Neuron (in vitro differentiated cells): ENCODE results near the gene CPLX1.

Source experiments
- H2AFZ ChIP-seq: one replicate; pipeline ENCODE4 v1.6.1; 2013; ENCODE audit warnings: low read depth, mild to moderate bottlenecking, inconsistent platforms, low read length, moderate library complexity
- H3K27me3 ChIP-seq: one replicate; pipeline ENCODE4 v1.6.1; 2013; ENCODE audit warnings: low read length; ENCODE audit not compliant: insufficient read depth
- H3K36me3 ChIP-seq: one replicate; pipeline ENCODE4 v1.6.1; 2013; ENCODE audit warnings: low read length; ENCODE audit not compliant: insufficient read depth
- H3K4me1 ChIP-seq: one replicate; pipeline ENCODE4 v1.6.1; 2013; ENCODE audit warnings: low read length; ENCODE audit not compliant: insufficient read depth
- H3K4me3 ChIP-seq: 2 replicates; pipeline ENCODE4 v1.5.1; 2013; ENCODE audit warnings: mild to moderate bottlenecking, low read length, moderate library complexity
- H3K9me3 ChIP-seq: one replicate; pipeline ENCODE4 v1.6.1; 2013; ENCODE audit warnings: low read length

Gene CPLX1

DNA sequence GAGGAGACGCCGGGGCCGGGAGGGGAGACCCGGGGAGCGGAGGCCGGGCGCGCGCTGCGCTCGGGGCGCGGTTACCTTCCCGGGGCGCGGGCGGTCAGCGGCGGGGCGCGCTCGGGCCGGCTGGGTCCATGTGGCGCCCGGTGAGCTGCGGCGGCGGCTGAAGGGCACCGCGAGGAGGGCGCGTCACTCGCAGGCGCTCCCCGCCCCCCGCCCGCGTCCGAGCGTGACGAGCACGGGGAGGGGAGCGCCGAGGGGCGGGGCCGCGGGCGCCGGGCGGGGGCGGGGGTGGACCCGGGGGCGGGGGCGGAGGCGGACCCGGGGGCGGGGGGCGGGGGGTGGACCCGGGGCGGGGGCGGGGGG lies at the start of gene CPLX1:
CPLX1 (minus strand) TSS at position 159 of the 360 bp plus-strand sequence. CDS start 1,607 bp downstream, outside the sequence.
- Histone ChIP-seq H3K4me3 (peak within 1 kb of the TSS; percentile 34), H3K9me3 (no peaks in the 10 kb centered on the region), H3K4me1 (peaks cover 26% of the 10 kb centered on the region), H3K27me3 (peaks cover 30% of the 10 kb centered on the region), H2AFZ (peak within 1 kb of the TSS; percentile 17), H3K36me3 (no peaks in the 10 kb centered on the region)

DNA sequence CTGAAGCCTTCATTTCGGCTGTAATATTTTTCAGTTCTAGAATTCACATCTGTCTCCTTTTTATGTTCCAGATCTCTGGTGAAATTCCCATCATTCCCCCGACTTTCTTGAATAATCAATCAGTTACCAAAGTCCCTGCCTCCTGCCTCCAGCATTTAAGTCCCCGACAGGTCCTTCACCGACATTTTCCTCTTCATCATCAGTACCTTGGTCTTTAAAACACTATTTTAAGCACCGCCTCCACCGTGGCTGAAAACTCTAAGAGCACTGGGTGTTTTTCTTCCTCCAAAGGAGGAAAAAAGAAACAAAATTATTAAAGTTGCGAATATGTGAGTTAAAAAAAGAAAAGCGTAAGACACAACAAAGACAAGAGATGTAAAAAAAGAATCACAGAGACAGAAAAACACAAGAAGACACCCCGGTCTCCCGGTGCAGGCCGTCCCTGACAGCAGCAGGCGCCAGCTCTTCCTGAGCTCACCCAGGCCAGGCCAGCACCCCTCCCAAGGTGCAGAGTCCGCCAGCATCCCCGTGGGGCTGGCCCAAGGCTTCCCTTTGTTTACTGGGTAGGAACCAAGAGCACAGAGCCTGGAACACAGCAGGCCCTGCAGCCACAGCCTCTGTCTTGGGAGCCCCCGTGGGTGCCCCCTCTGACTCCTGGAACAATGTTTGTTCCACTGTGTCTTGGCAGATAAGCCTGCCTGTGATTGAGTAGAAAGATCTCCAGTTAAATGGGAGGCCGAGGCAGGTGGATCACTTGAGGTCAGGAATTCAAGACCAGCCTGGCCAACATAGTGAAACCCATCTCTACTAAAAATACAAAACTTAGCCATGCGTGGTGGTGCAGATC lies 49.3 kb upstream of the CPLX1 start:
- no peaks in the 10 kb centered on the region for H3K4me1 ChIP-seq
- no peaks in the 10 kb centered on the region for H3K9me3 ChIP-seq
- H2AFZ ChIP-seq, result no peak overlapping the region
- H3K27me3 ChIP-seq, result no peaks in the 10 kb centered on the region
- no peak overlapping the region for H3K4me3 ChIP-seq
- H3K36me3 ChIP-seq, result peaks cover 81% of the 10 kb centered on the region

DNA sequence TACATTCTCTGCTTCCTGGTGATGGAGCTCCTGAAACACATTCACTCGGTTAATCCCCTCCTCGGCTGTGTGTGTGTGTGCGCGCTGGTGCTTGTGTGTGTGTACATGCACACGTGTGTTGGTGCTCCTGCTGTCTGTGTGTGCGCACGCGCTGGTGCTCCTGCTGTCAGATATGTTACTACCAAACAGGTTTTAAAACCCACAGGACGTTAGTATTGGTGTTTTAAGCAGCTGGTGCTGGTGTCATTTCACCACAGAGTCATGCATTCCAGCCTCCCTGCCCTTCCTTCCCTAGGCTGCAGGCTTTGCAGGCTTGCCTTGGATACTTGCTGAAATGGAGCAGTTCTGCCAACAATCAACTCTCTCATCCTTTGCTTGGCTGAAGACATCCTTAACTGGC lies 48.1 kb upstream of the CPLX1 start:
- no peaks in the 10 kb centered on the region for H3K27me3 ChIP-seq
- no peak overlapping the region for H3K4me3 ChIP-seq
- H3K4me1 ChIP-seq, result no peaks in the 10 kb centered on the region
- peaks cover 78% of the 10 kb centered on the region for H3K36me3 ChIP-seq
- no peak overlapping the region for H2AFZ ChIP-seq
- H3K9me3 ChIP-seq, result peaks cover 4% of the 10 kb centered on the region

DNA sequence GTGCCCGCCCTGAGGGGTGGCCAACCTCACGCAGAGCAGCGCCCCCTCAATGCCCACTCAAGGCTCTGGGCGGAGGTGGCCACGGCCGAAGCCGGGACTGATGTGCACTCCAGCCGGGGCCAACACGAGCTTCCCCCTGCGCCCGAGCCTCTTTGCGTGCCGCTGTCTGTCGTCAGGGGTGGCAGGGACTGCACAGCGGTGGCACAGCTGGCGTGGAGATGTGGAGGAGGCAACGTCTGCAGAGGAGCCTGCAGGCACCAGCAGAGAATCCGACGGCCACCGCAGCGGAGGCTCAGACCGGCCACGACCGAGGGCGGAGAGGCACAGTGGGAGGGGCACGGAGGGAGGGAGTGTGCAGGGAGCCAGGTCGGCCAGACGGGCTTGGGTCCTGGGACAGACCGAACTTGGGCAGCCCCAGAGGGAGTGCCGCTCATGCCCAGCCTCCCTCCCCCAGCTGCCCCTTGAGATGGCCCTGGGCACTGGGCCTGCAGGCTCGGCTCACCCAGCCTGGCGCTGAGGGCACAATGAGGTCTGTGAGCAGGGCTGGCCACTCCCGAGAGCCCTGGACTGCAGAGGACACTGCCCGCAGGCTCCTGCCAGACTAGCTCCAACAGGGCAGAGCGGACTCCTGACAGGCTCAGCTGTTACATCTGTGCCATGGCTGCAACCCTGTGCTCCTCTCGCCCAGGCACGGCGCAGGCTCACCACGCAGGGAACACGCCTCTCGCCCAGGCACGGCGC lies 46.5 kb upstream of the CPLX1 start:
- Histone ChIP-seq H3K36me3 (peaks cover 81% of the 10 kb centered on the region), H3K27me3 (no peaks in the 10 kb centered on the region), H3K4me3 (no peak overlapping the region), H3K4me1 (no peaks in the 10 kb centered on the region), H3K9me3 (peaks cover 4% of the 10 kb centered on the region), H2AFZ (no peak overlapping the region)

DNA sequence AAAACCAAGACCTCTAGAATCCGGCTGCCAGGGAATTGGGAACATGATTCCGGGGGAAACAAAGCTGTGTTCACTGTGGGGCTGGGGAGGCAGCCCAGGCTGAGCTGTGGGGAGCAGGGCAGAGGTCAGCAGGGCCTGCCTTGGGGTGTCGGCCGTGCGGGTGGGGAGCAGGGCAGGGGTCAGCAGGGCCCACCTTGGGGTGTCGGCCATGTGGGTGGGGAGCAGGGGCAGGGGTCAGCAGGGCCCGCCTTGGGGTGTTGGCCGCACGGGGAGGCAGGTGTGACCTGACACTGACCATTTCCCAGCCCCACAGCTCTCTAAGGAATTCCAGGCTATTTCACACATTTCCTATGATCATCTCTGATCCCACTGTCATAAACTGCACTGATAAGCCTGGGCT lies 45.6 kb upstream of the CPLX1 start:
- H3K4me3 ChIP-seq, result no peak overlapping the region
- H3K4me1 ChIP-seq, result no peaks in the 10 kb centered on the region
- H3K36me3 ChIP-seq, result peaks cover 80% of the 10 kb centered on the region
- H3K27me3 ChIP-seq, result no peaks in the 10 kb centered on the region
- H2AFZ ChIP-seq, result no peak overlapping the region
- peaks cover 4% of the 10 kb centered on the region for H3K9me3 ChIP-seq

DNA sequence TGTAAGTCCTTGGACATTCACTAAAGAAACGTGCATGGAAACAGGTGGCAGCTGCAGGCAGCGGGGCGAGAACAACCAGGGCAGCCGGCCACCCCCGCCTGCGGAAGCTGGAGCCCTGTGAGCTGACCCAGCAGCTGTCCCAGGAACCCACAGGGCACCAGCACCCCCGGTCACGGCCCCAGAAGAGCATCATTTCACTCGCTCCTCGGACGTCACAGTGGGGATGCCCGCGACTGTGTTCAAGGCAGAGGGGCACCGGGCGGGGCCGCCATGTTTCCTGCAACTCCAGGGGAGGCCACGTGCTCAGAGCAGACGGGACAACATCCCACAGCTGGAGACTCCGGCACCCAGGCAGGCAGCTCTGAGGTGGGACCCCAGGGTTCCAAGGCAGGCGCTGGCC lies 45.0 kb upstream of the CPLX1 start:
- no peak overlapping the region for H3K4me3 ChIP-seq

DNA sequence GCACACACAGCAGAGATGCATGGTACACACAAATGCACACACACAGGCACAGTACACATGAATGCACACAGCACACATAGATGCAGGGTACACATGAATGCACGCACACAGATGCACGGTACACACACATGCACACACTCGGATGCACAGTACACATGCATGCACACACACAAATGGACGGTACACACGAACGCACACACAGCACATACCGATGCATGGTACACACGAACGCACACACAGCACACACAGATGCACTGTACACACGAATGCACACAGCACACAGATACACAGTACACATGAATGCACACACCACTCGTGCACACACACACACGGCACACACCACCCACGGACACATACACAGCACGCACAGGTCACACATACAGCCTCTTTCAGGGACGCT lies 43.8 kb upstream of the CPLX1 start:
- no peak overlapping the region for H2AFZ ChIP-seq
- no peaks in the 10 kb centered on the region for H3K27me3 ChIP-seq
- no peaks in the 10 kb centered on the region for H3K4me1 ChIP-seq
- no peak overlapping the region for H3K4me3 ChIP-seq
- peaks cover 5% of the 10 kb centered on the region for H3K9me3 ChIP-seq
- peaks cover 81% of the 10 kb centered on the region for H3K36me3 ChIP-seq

More for the DNA sequence above, 45.0 kb upstream of the CPLX1 start:
- no peaks in the 10 kb centered on the region for H3K27me3 ChIP-seq
- peaks cover 79% of the 10 kb centered on the region for H3K36me3 ChIP-seq
- H2AFZ ChIP-seq, result no peak overlapping the region
- H3K4me1 ChIP-seq, result no peaks in the 10 kb centered on the region
- peaks cover 4% of the 10 kb centered on the region for H3K9me3 ChIP-seq

DNA sequence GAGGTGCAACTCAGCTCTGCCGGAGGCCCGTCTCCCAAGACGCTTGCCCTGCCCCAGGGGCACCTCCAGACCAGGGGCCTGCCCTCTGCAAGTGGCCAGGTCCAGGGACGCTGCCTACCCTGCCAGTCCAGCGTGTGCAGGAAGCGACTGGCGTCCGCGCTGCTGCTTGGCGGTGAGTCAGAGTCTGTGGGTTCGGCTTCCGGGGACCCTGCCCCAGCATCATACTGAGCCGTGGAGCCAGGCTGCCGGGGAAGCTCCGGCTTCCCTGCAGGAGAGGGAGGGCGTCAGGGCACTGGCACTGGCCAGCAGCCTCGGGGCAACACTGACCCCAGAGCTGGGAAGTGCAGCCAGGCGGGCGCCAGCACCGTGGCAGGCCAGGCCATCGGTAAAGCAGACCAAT lies 42.5 kb upstream of the CPLX1 start:
- Histone ChIP-seq H3K36me3 (peaks cover 80% of the 10 kb centered on the region), H3K9me3 (peaks cover 7% of the 10 kb centered on the region)

DNA sequence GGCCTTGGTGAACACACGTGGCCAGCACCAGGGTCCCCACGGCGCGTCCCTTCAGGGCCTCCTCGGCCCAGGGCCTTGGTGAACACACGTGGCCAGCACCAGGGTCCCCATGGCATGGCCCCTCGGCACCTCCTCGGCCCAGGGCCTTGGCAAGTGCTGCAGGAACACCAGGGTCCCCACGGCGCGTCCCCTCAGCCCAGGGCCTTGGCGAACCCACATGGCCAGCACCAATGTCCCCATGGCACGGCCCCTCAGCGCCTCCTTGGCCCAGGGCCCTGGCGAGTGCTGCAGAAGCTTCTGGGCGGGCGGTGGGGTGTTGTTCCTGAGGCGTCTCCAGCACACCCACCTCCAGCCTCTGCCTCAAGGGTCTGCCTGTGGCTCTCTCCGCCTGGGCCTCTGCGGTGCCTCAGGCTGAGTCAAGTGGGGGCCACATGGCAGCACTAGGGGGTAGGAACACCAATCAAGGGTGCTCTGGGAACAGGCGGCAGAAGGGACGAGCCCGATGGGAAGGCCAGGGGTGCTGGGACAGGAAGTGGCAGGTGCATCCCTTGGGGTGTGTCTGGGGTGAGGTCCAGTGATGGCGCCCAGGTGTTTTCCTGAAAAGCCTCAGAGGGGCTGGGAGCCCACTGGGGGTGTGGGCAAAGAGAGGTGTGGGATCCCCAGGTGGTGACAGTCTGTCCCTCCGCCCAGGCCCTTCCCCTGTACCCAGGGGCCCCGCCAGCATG lies 41.8 kb upstream of the CPLX1 start:
- peaks cover 13% of the 10 kb centered on the region for H3K9me3 ChIP-seq
- peaks cover 82% of the 10 kb centered on the region for H3K36me3 ChIP-seq
- no peak overlapping the region for H2AFZ ChIP-seq
- no peaks in the 10 kb centered on the region for H3K4me1 ChIP-seq
- H3K4me3 ChIP-seq, result no peak overlapping the region
- H3K27me3 ChIP-seq, result no peaks in the 10 kb centered on the region

More for the DNA sequence above, 42.5 kb upstream of the CPLX1 start:
- H3K4me3 ChIP-seq, result no peak overlapping the region
- H3K27me3 ChIP-seq, result no peaks in the 10 kb centered on the region
- H2AFZ ChIP-seq, result no peak overlapping the region
- H3K4me1 ChIP-seq, result no peaks in the 10 kb centered on the region

DNA sequence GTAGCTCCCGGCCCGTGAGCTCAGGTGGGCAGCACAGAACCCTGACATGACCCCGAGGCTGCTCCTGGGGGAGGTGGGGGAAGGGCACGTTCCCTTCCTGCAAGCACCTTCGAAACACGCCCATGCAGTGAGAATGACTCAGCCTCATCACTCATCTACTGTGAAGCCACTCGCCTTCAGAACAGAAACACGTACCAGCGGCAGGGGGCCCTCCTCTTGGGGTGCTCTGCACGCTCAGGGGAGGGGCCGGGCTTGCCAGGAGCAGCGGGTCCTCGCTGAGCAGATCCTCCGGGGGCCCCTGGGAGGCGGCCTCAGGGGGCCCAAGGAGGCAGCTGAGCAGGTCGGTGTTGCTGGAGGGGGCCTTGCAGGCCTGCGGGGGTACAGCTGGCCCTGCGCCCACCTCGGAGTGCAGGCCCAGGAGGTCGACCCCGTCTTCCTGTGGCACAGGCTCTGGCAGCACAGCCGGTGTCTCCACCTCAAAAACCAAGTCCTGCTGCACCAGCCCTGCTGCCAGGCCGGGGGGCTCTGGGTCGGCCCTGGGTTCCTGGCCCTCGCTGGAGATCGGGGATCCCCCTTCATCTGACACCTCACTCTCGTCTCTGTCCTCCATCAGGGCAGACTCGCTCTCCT lies 40.9 kb upstream of the CPLX1 start:
- Histone ChIP-seq H3K36me3 (peaks cover 79% of the 10 kb centered on the region), H3K27me3 (no peaks in the 10 kb centered on the region), H3K4me1 (no peaks in the 10 kb centered on the region), H3K4me3 (no peak overlapping the region), H2AFZ (no peak overlapping the region), H3K9me3 (peaks cover 14% of the 10 kb centered on the region)

DNA sequence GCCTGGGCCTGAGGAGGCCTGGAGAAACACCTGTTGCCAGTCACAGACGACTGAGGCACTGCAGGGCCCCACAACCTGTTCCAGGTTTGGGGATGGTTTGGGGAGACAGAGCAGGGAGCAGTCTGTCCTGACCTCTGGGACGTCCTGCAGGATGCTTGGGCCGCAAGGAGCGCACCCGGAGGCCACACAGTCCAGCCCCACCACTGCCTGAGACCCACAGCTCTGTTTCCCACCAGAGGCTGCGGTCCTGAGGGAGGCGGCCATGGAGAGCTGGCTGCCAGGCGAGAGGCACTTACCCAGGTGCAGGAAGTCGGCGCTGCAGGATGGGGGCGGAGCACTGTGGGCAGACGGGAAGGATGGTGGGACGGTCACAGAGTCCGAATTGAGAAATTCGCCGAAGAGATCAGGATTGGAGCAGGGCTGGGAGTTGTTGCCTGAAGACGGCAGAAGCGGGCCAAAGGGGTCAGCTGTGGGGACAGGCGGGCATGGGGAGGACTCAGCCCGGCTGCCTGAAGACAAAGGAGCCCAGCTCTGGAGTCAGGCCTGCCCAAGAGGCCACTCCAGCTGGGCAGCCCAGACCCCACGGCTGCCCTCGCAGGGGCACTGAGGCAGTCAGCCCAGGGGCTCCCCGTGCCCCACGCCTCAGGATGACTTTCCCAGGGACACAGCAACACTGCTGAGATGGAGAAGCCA lies 40.3 kb upstream of the CPLX1 start:
- peaks cover 14% of the 10 kb centered on the region for H3K9me3 ChIP-seq
- H3K27me3 ChIP-seq, result no peaks in the 10 kb centered on the region
- H3K4me1 ChIP-seq, result no peaks in the 10 kb centered on the region
- no peak overlapping the region for H3K4me3 ChIP-seq
- peaks cover 82% of the 10 kb centered on the region for H3K36me3 ChIP-seq
- H2AFZ ChIP-seq, result no peak overlapping the region

DNA sequence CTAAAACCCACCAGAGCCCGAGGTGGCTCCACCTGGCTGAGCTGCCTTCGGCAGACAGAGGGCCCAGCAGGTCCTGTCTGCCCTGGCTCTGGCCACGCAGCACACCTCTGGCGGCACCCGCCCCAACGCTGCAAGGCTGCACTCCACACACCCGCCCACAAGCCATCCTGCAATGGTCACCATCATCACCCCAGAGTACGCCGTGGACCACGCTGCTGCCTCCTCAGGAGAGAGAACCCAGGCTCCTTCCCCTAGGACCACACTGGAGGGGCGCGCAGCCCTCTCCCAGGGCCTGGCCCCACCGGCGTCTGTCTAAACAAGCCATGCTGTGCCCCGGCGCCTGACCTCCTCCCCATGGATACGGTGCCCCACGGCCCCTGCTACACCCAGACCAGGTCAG lies 39.6 kb upstream of the CPLX1 start:
- Histone ChIP-seq H3K9me3 (peaks cover 14% of the 10 kb centered on the region), H3K27me3 (no peaks in the 10 kb centered on the region), H2AFZ (no peak overlapping the region), H3K4me1 (no peaks in the 10 kb centered on the region), H3K36me3 (peaks cover 85% of the 10 kb centered on the region), H3K4me3 (no peak overlapping the region)
